Stomach (tissue), 9 donors: ENCODE results near the gene ZC3H15. TPM values are rescaled to one million over a fixed set of nuclear protein-coding genes. Genes with fewer than 3 reads are reported as not detected.

Source experiments
- DNase-seq, 2 donors: peaks; one replicate each; pipeline versions ENCODE4 v3.0.0 to v3.0.0-alpha.2; 2013 to 2019
- H3K27ac ChIP-seq, 5 donors: fragments of 200-600 bp in 4 of 5; sonication (generic) in 4 of 5; one replicate each; pipeline ENCODE4 v1.5.1; 2013 to 2019; ENCODE audit warnings: mild to moderate bottlenecking in 1 of 5, moderate library complexity in 1 of 5
- H3K27me3 ChIP-seq, 3 donors: fragments of 200-600 bp; sonication (generic); one replicate each; pipeline ENCODE4 v1.5.1; 2017 to 2019; ENCODE audit warnings: mixed run types in 1 of 3
- H3K36me3 ChIP-seq, 4 donors: fragments of 200-600 bp; sonication (generic); 1 replicate in 3 of 4; 2 replicates in 1 of 4; pipeline ENCODE4 v1.5.1; 2016 to 2019
- H3K4me1 ChIP-seq, 4 donors: fragments of 200-600 bp; sonication (generic); one replicate each; pipeline ENCODE4 v1.5.1; 2016 to 2019
- H3K4me3 ChIP-seq, 4 donors: fragments of 200-600 bp; sonication (generic) in 3 of 4; one replicate each; pipeline ENCODE4 v1.5.1; 2016 to 2019; ENCODE audit warnings: mild to moderate bottlenecking in 1 of 4
- H3K9me3 ChIP-seq, 4 donors: fragments of 200-600 bp; sonication (generic); one replicate each; pipeline ENCODE4 v1.5.1; 2016 to 2019
- CTCF ChIP-seq, 7 experiments: fragments of 450-650 bp in 4 of 7; fragments of 200-600 bp in 3 of 7; sonication (generic) in 3 of 7; IDR thresholded peaks; one replicate each; pipeline ENCODE4 v1.5.1; 2016 to 2019; ENCODE audit warnings: antibody characterized with exemption in 7 of 7, control low read depth in 2 of 7, mild to moderate bottlenecking in 1 of 7
- EP300 ChIP-seq: sonication (generic); formaldehyde crosslinking; IDR thresholded peaks from one replicate; pipeline ENCODE4 v1.6.1; 2017; ENCODE audit warnings: antibody characterized with exemption
- POLR2A ChIP-seq, 4 donors: fragments of 450-650 bp; IDR thresholded peaks; one replicate each; pipeline ENCODE4 v1.6.1; 2016; ENCODE audit warnings: antibody characterized with exemption in 4 of 4, control low read depth in 2 of 4, mild to moderate bottlenecking in 1 of 4, moderate library complexity in 1 of 4
- POLR2AphosphoS5 ChIP-seq, 3 donors: sonication (generic); formaldehyde crosslinking; IDR thresholded peaks; one replicate each; pipeline ENCODE4 v1.6.1; 2016; ENCODE audit warnings: antibody characterized with exemption in 3 of 3
- WGBS, 5 donors: extraction: QIAGEN DNeasy Blood & Tissue Kit in 3 of 5; methylation state at CpG; one replicate each; pipeline versions ENCODE4 v1.1.5 to v1.1.7; 2013 to 2018; 5-methylcytosine and 5-hydroxymethylcytosine counted together
- intact Hi-C: fragments of 100-400 bp; cut with DNase I; formaldehyde crosslinking; loops from one replicate; pipeline ENCODE4 v1.15.1; 2023; ENCODE audit warnings: low total_unique reads
- polyA plus RNA-seq, 3 donors: library from polyadenylated mRNA; stranded (reverse); fragments of 200-250 nt; gene quantifications; one replicate each; pipeline ENCODE4 v1.2.3, GENCODE V29; 2013
- total RNA-seq, 5 donors: library from RNA; depleted of rRNA; stranded (reverse); fragments of >200 nt; gene quantifications; one replicate each; pipeline versions ENCODE4 v1.1.0 to v1.2.3, GENCODE V29; 2014 to 2016
- donor health status: healthy with polysubstance abuse.
- donor health status: Bipolar disorder and iron deficiency.
- donor health status: healthy.

The ZC3H15 gene
- total and polyA plus RNA-seq, 8 donors, result 40.9 to 162 (median 45.9) TPM

GRCh38 chr2:186533717-186534116 lies 47.7 kb downstream of the ZC3H15 start:
- peak overlapping the region in 3 of 5 donors; percentile 15 to 60 (median 52) for H3K27ac ChIP-seq
- H3K27me3 ChIP-seq, result no peaks in the 10 kb centered on the region
- intact Hi-C loops, result no loop called here
- H3K36me3 ChIP-seq, result no peaks in the 10 kb centered on the region
- TF ChIP-seq POLR2A (IDR thresholded peaks at IDR 0.05) (no peak), POLR2AphosphoS5 (IDR thresholded peaks at IDR 0.05) (no peak), CTCF (IDR thresholded peaks at IDR 0.05) (no peak), EP300 (no peak)
- no peak overlapping the region for H3K4me3 ChIP-seq
- peaks cover 0 to 33% (median 18%) of the 10 kb centered on the region in 4 donors for H3K4me1 ChIP-seq
- no peak for DNase-seq
- no peaks in the 10 kb centered on the region for H3K9me3 ChIP-seq

- TF ChIP-seq EP300 (no peak), POLR2A (IDR thresholded peaks at IDR 0.05) (no peak), CTCF (IDR thresholded peaks at IDR 0.05) (no peak), POLR2AphosphoS5 (IDR thresholded peaks at IDR 0.05) (no peak)
- intact Hi-C loops, result no loop called here
- Histone ChIP-seq H3K27me3 (no peaks in the 10 kb centered on the region), H3K27ac (peak overlapping the region in 1 of 5 donors; percentile 15), H3K4me1 (peaks cover 0 to 33% (median 18%) of the 10 kb centered on the region in 4 donors), H3K9me3 (no peaks in the 10 kb centered on the region), H3K36me3 (no peaks in the 10 kb centered on the region), H3K4me3 (no peak overlapping the region)
- no peak for DNase-seq
- 63 to 74% (median 69%) methylated on average over 3 of the region's 3 CpGs for WGBS, 5 donors
Observed at GRCh38 chr2:186534406-186534805, 48.3 kb downstream of the ZC3H15 start.

GRCh38 chr2:186535861-186536260 lies 49.8 kb downstream of the ZC3H15 start:
- H3K4me3 ChIP-seq, result no peak overlapping the region
- H3K27ac ChIP-seq, result no peak overlapping the region
- H3K4me1 ChIP-seq, result peaks cover 0 to 31% (median 18%) of the 10 kb centered on the region in 4 donors
- no peaks in the 10 kb centered on the region for H3K36me3 ChIP-seq
- no peaks in the 10 kb centered on the region for H3K9me3 ChIP-seq
- intact Hi-C loops, result no loop called here
- no peak for DNase-seq
- TF ChIP-seq EP300 (no peak), POLR2A (IDR thresholded peaks at IDR 0.05) (no peak), CTCF (IDR thresholded peaks at IDR 0.05) (no peak), POLR2AphosphoS5 (IDR thresholded peaks at IDR 0.05) (no peak)
- 92 to 98% (median 94%) methylated on average over 3 of the region's 3 CpGs for WGBS, 5 donors
- no peaks in the 10 kb centered on the region for H3K27me3 ChIP-seq

GRCh38 chr2:186537019-186537418 lies 51.0 kb downstream of the ZC3H15 start:
- Histone ChIP-seq H3K4me1 (peaks cover 0 to 21% (median 14%) of the 10 kb centered on the region in 4 donors), H3K4me3 (no peak overlapping the region), H3K27ac (no peak overlapping the region), H3K27me3 (no peaks in the 10 kb centered on the region), H3K9me3 (no peaks in the 10 kb centered on the region), H3K36me3 (no peaks in the 10 kb centered on the region)
- WGBS, 5 donors, result 88 to 95% (median 91%) methylated on average over 4 of the region's 4 CpGs
- intact Hi-C loops, result no loop called here
- TF ChIP-seq EP300 (no peak), CTCF (IDR thresholded peaks at IDR 0.05) (no peak), POLR2AphosphoS5 (IDR thresholded peaks at IDR 0.05) (no peak), POLR2A (IDR thresholded peaks at IDR 0.05) (no peak)
- DNase-seq, result no peak
